ENCODE results near the gene MXD4.
A peak's percentile ranks its signal among the peaks of the same experiment; 100 is the strongest.
"Not testable (repeated sequence)": the region's sequence is repeated elsewhere in the genome, so short reads cannot be mapped to it uniquely, and the experiment has no call there.

The MXD4 gene

GRCh38 chr4:2251073-2251794 lies 10.7 kb downstream of the MXD4 start:
- DNase-seq (ENCODE audit: low read depth) = no peak

DNA sequence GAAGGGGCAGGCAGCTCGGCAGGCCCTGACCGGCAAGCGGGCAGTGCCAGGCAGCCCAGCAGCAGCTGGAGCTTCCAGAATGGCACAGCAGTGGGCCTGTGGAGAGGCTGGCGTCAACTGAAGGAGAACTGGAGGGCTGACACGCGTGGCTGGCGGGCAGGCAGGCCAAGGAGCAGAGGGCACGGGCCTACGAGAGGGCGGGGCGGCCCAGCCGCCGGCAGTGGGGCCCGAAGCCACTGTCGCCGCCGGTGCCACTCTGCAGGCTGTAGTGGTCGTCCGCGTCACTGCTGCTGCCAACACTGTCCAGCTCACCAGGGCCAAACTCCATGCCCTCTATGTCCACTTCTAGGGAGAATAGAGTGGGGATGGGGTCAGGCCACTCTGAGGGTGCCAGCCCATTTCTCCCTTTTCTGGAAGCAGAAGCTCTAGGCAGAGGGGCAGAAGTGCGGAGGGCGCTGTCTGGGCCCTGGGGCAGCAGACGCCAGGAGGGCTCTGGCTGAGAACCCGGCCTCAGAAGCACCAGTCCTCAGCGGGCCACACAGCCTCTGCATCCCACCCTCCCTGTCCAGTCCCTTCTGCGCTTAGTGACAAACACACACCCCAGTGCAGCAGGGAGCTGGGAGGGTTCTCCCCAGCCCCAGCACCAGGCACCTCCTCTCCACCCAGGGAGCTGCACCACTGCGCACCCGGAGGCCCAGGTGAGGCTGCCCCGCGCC lies 11.4 kb downstream of the MXD4 start:
- DNase-seq (ENCODE audit: low read depth) = no peak

DNA sequence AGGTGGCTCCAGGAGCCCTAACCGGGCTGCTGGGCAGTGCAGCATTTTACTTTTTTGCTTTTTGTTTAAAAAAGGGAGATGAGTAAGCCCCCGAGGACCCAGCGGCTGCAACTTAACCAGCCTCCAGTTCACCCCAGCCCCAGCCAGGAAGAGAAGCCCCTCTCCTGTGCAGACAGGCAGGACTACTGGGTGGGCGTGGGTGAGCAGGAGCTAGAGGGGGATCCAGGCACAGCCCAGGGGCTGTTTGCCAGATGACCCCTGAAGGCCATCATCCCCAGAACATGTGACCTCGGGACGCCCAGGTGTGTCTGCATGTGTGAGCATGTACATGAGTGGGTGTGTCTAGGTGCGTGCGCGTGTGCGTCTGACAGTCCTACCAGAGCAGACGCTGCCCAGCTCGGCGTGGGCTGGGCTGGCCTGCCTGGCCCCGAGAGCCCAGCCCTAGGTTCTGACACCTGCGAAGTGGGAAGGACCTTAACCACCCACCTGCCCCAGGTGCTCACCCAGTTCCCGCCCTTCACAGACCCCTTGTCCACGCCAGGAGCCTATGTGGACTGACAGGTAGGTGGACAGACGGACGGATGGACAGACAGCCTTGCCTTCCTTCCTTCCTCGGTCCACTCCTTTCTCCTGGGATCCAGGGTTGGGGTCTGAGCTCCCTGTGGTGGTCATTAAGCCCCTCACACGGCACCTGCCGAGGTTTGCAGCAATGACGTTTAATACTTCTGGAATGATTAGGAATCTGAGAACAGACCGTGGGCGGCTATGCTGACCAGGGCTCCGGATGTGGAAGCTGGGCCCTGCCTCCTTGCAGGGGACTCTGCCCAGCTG lies 12.2 kb downstream of the MXD4 start:
- DNase-seq (ENCODE audit: low read depth) = no peak

DNA sequence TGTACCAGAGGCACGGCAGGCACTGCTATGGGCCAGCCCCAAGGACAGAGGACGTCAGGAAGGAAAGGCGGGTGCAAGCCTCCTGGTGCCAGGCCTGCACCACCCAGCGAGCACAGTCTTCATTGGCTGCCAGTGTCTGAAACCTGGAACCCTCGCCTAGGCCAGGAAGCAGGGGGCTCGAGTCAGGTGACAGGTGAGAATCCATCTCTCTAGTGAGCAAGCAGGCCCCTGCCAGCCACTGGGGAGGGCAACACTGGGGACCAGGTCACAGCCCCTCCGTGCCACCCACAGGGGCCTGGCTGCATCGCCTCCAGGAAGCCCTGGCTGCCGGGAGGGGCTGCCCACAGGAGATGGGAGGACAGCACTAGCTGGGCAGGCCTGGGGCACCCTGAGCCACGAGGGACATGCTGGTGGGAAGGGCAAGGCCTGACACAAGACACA lies 13.1 kb downstream of the MXD4 start:
- DNase-seq (ENCODE audit: low read depth) = no peak

- no peak for DNase-seq (ENCODE audit: low read depth)
Observed at GRCh38 chr4:2248044-2248780, 13.7 kb downstream of the MXD4 start.

DNA sequence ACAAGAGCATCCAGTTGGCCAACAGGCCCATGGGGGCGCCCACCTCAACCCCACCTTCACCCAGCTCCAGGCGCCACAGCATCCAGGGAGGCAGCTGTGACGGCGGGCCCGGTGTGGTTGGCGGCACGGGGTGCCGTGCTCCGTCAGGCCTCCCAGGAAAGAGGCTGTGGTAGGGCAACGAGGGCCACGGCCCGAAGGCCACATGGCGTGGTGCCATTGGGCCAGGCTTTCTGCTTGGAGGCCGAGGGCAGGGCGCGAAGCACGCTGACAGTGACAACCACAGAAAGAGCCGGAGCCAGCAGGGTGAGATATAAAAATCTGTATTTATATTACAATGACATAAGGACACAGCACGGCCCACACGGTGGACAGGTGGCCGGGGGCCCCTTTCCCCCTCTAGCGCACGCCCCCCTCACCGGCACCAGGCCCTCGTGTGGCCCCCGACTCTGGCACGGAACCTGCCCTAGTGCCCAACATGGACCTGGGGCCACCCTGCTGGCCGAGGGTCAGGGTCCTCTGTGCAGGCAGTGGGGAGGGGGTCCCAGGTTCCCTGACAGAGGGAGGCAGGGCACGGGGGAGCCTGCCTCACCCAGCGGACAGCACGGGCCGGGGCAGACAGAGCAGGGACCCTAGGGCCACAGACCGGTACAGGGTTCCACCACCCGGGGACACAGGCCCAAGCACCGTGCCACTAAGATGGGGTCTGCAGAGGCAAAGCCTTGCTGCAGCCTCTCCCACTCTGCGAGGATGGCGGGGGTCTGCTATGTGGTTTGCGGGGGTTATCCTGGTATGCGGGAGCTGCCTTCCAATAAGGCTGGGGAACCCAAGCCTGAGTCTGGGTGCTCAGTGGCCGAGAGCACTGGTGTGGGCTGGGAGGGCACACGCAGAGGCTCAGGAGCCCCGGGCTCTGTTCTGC lies 14.5 kb downstream of the MXD4 start:
- no peak for DNase-seq (ENCODE audit: low read depth)

DNA sequence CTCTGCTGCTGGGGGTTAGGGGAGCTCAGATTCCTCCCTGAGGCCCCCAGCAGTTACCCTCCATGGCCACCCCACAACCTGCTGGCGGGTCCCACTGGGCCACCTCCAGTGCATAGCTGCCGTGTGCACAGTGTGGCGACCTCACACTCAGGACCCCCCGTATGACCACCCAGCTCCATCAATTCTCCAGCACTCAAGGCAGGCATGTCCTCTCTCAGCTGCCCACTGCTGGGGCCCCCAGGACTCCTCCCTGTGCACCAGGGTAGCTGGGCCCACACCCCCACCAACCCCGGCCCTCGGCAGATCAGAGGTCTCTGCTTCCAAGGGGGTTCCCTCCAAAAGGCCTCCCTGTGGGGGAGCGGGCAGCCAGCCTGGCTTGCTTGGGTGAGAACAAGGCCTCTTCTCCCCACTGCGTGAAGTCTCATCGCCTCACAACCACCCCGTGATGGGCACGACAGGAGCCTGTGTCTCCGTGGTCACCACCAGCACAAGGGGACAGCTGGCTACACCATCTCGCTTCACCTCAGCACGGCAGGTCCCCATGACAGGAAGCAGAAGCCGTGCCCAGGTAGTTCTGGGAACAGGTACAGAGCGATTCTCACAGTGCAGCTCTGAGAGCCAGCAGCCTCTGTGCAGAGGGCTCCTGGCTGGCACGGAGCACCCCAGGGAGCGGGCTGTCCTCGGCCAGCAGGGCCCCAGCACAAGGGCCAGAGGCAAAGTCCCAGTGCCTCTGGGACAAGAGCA lies 15.4 kb downstream of the MXD4 start:
- no peak for DNase-seq (ENCODE audit: low read depth)

DNA sequence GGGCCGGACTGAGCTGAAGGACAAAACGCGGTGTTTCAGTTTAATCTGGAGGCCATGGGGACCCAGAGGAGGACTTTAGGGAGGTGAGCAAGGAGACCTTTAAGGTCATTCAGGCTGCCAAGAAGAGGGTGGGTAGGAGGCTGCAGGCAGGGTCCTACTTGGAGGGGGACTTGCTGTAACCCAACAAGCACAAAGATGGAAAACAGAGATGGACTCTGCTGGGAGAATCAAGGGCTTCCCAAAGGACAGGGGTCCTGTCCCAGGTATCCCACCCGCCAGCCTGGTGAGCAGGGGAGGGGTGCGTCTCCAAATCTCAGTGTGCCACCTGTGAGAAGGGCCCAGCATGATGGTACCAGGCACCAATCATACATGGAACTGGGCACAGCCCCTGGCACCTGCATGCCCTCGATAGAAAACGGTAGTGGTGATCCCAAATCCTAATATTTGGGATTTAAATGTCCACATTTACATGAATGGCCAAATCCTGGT lies 16.1 kb downstream of the MXD4 start:
- no peak for DNase-seq (ENCODE audit: low read depth)

DNA sequence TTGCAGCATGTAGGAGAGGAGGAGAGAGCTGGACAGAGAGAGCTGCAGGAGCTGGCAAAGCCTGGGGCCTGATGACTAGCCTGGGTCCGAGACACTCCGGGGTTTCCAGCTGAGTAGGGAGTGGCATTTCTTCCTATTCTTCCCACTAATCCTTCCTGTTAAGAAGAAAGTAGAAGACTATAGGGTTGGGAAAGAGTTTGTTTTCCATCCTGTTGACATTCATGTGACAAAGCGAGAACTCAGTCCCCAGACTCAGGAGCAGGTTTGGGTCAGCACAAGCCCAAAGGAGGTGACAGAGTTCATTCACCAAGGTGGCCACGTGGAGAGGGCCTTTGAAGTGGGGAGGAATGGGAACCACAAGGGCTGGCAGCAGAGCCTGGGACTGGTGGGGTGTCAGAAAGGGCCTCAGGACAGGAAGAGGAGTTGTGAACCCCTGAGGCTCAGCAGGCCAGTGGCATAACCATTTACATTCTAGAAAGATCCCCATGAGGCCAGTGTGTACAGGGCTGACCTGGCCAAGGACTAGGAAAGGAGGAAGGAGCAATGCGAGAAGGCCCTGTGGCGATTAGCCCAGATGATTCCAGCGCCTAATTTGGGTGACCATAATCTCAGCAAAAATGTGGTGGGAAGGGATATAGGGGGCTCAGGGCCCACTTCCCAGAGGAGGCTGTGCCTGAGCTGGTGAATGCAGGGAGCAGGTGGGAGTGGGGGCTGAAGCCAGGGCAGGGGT lies 16.7 kb downstream of the MXD4 start:
- no peak for DNase-seq (ENCODE audit: low read depth)

DNA sequence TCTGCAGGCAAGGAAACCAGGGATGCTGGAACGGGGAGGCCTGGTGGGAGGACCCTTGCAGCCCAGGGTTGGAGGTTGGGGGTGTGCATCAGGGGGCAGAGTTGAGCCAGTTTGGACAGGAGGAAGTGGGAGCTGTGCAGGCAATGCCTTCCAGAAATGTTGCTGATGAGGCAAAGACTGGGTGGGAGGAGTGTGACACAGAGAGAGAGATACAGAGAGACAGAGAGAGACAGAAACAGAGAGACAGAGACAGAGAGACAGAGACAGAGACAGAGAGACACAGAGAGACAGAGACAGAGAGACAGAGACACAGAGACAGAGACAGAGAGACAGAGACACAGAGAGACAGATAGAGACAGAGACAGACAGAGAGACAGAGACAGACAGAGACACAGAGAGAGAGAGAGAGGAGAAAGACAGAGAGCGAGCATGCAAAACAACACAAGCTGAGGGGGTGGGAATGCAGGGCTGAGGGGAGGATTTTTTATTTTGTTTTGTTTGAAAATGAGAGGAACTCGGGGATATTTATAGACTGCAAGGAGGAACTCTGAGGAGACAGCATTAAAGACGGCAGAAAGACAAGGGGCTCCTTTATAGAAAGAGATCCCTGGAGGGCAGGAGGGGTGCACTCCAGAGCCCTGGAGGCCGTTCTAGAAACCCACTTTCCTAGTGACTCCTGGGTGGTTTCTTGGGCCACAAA lies 18.1 kb downstream of the MXD4 start:
- peak; percentile 40 for DNase-seq (ENCODE audit: low read depth)

DNA sequence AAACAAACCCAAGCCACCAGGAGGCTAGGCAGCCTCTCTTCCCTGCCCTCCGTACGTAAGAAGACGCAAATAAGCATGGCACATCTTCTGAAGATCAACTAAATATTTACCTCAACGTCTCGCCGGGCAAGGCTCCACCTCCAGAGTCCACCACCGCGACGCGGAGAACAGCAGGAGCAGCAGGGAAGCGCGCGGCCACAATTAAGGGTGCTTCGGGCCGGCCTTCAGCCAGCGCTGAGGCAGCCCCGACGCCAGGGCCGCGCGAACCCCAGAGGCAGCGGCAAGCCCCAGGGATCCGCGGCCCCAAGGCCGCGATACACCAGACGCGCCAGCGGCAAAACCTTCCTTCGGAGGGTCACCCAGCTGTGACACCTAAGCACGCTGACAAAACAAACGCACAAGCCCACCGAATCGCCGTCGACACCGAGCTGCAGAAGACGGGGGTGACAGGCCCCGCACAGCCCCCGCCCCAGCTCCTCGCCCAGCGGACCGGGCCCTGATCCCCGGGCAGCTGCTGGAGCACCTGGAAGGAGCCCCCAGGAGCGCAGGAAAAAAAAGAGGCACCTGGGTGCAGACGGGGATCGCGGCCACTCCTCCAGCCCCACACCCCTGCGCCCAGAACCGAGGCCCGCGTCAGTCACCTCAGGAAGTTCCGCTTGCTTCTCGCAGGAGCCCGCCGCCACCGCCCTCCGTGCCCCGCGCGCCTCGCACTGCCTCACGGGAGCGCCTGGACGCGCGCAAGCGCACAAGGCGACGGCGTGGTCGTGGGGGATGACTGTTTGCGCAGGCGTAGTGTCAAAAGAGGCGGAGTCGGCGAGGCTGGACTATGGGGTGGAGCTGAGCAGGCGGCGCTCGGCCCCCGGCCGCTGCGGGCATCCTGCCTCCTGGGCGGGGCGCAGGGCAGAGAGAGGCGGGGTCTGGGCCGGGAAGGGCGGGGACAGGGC lies 20.2 kb downstream of the MXD4 start, which contains the start of the genes HAUS3 and POLN:
Gene HAUS3 (minus strand): TSS at position 712 of the 944 bp plus-strand sequence. CDS start 1,175 bp downstream, outside the sequence.
Gene POLN (minus strand): TSS at position 712 of the 944 bp plus-strand sequence. CDS start 12,890 bp downstream, outside the sequence.
- peak; percentile 95 for DNase-seq (ENCODE audit: low read depth)

GRCh38 chr4:2241003-2241402 lies 20.9 kb downstream of the MXD4 start:
- no peak for DNase-seq (ENCODE audit: low read depth)

DNA sequence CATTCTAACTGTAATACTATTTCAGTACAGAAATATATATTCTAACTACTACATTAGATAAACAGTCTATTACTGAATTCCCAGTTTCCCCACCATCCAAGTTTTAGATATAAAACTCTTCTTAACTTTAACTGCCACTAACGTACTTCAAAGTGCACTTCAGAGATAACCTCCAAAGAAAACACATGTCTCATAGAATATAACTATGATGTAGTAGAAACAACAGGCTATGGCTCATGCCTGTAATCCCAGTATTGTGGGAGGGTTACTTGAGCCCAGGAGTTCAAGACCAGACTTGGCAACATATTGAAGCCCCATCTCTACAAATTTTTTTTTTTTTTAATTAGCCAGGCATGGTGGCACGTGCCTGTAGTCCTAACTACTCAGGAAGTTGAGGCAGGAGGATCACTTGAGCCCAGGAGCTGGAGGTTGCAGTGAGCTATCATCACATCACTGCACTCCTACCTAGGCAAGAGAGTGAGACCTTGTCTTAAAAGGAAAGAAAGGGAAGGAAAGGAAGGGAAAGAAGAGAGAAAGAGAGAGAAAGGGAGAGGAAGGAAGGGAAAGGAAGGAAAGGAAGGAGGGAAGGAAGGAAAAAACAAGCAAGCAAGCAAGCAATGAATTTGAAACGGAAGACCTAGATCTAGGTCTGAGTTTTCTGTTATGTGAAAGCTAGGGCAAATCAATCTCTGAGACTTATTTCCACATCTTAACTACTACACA lies 24.8 kb downstream of the MXD4 start:
- no peak for DNase-seq (ENCODE audit: low read depth)

DNA sequence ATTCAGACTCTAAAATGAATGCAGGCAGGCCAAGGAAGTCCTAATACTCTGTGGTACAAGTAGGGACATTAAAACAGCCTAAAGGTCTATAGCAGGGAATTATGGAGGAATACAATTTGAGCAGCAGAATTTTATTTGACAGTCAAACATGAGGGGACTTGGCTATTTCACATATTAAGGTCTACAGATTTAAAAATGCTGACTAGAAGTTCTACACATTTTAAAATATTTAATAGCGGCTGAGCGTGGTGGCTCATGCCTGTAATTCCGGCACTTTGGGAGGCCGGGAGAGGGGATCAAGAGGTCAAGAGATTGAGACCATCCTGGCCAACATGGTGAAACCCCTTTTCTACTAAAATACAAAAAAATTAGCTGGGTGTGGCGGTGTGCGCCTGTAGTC lies 30.8 kb downstream of the MXD4 start:
- DNase-seq (ENCODE audit: low read depth) = no peak

- no peak for DNase-seq (ENCODE audit: low read depth)
Observed at GRCh38 chr4:2226261-2226660, 35.6 kb downstream of the MXD4 start.

GRCh38 chr4:2222838-2223237 lies 39.1 kb downstream of the MXD4 start:
- DNase-seq (ENCODE audit: low read depth) = no peak

- DNase-seq (ENCODE audit: low read depth) = not testable (repeated sequence)
Observed at GRCh38 chr4:2221378-2221777, 40.5 kb downstream of the MXD4 start.
